GM23248 (cell line): ENCODE data around the gene GABPB1.

Experiments used
- EZH2 ChIP-seq: fragments of 200-600 bp; sonication (generic); IDR thresholded peaks from 2 replicates; pipeline ENCODE4 v1.6.1; 2018; ENCODE audit warnings: antibody characterized with exemption, mild to moderate bottlenecking; ENCODE audit not compliant: insufficient read depth, poor library complexity, severe bottlenecking
- EZH2phosphoT487 ChIP-seq: fragments of 200-600 bp; sonication (generic); IDR thresholded peaks from 2 replicates; pipeline ENCODE4 v1.6.1; 2018; ENCODE audit warnings: antibody characterized with exemption, moderate library complexity, mild to moderate bottlenecking, low read depth; ENCODE audit not compliant: insufficient read depth

GRCh38 chr15:50235794-50236193 is 119.2 kb downstream of the GABPB1 start:
- TF ChIP-seq EZH2: no peak
- no peak for TF ChIP-seq EZH2phosphoT487
